ENCODE measurements around the gene GPHN.

GPHN gene

DNA sequence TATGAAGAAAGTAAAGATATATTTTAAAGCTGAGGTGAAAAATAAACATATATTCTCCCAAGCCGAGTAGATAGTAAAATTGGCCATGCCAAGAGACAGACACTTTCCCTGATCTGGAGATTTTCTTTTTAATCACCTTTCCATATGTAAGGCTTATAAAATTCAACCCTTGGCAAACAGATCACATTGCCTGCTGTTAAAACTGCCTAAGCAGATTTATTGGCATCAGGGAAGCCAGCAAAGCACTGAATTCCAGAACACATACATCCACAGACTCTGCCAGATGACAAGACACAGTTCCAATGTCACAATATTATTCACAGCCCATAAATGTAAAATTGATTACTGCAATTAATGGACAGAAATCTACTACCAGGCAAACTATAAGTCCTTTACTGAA, 603.1 kb downstream of the GPHN start:
- H3K9me3 ChIP-seq (ENCODE audit: low read depth, low read length), result peaks cover 3% of the 10 kb centered on the region; the same call in 1 of the 2 replicates
- DNase-seq (ENCODE audit: low read depth, low spot score), result no peak
- H3K4me3 ChIP-seq, result no peak overlapping the region
- TF ChIP-seq FOXP2 (optimal IDR thresholded peaks at IDR 0.05; ENCODE audit: control extremely low read depth, extremely low read length, insufficient read depth) (no peak), EZH2 (IDR thresholded peaks at IDR 0.05) (no peak), POLR2AphosphoS5 (IDR thresholded peaks at IDR 0.05; ENCODE audit: borderline replicate concordance, low read depth, low read length) (no peak)
- H3K9ac ChIP-seq (ENCODE audit: insufficient read length), result no peak overlapping the region
- H3K36me3 ChIP-seq (ENCODE audit: insufficient read depth, low read length), result no peaks in the 10 kb centered on the region
- H3K27ac ChIP-seq, result no peak overlapping the region

DNA sequence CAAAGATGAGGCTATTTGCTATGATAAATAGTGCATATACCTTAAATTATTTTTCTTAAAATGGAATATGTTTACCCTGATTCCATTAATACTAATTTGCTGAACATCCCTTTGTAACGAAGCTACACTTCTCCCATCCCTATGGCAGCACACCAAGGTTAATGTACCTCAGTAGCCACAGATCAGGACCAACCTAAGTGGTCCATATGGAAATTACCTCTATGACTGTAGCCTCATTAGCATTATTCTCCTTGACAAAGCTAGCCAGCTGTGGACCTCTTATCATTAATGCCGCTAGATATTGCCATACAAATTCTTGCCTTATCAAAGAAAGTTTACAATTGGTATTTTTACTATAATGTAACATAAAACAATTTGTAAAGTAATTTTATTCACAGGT, 604.4 kb downstream of the GPHN start:
- Histone ChIP-seq H3K9ac (ENCODE audit: insufficient read length) (no peak overlapping the region), H3K36me3 (ENCODE audit: insufficient read depth, low read length) (no peaks in the 10 kb centered on the region), H3K4me3 (no peak overlapping the region), H3K9me3 (ENCODE audit: low read depth, low read length) (no peaks in the 10 kb centered on the region), H3K27ac (no peak overlapping the region)
- no peak for DNase-seq (ENCODE audit: low read depth, low spot score)
- TF ChIP-seq EZH2 (IDR thresholded peaks at IDR 0.05) (no peak), POLR2AphosphoS5 (IDR thresholded peaks at IDR 0.05; ENCODE audit: borderline replicate concordance, low read depth, low read length) (no peak), FOXP2 (optimal IDR thresholded peaks at IDR 0.05; ENCODE audit: control extremely low read depth, extremely low read length, insufficient read depth) (no peak)

DNA sequence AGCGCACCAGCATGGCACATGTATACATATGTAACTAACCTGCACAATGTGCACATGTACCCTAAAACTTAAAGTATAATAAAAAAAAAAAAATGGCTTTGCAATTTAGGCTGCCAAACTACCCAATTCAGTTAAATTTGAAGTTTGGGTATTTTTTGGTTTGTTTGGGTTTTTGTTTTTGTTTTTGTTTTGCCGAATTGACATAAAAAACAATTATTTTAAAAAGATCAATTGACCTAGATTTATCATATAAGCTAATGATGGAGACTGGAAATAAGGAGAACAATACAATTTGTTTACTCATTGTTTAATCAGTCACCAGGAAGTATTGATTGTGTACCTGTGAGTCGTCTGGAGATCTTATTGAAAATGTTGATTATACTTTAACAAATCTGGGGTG, 619.2 kb downstream of the GPHN start:
- Histone ChIP-seq H3K9me3 (ENCODE audit: low read depth, low read length) (no peaks in the 10 kb centered on the region), H3K9ac (ENCODE audit: insufficient read length) (no peak overlapping the region), H3K4me3 (no peak overlapping the region), H3K36me3 (ENCODE audit: insufficient read depth, low read length) (peaks cover 7% of the 10 kb centered on the region), H3K27ac (no peak overlapping the region)
- DNase-seq (ENCODE audit: low read depth, low spot score), result no peak
- TF ChIP-seq POLR2AphosphoS5 (IDR thresholded peaks at IDR 0.05; ENCODE audit: borderline replicate concordance, low read depth, low read length), result no peak
- TF ChIP-seq FOXP2 (optimal IDR thresholded peaks at IDR 0.05; ENCODE audit: control extremely low read depth, extremely low read length, insufficient read depth), result no peak
- no peak for TF ChIP-seq EZH2 (IDR thresholded peaks at IDR 0.05)

DNA sequence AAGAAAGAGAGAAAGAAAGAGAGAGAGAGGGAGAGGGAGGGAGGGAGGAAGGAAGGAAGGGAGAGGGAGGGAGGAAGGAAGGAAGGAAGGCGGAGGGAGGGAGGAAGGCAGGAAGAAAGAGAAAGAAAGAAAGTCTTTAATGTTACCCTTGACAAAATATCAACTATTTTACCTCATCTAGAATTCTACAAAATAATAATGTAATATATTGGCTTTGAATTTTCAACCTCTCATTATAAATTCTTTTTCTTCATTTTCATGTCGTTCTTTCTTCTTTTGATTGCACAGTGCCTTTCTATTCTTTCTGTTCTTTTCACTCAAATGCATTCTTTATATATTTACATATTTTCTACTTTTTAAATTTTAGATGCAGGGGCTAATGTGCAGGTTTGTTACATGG, 621.8 kb downstream of the GPHN start:
- DNase-seq (ENCODE audit: low read depth, low spot score), result no peak
- H3K27ac ChIP-seq, result no peak overlapping the region
- TF ChIP-seq POLR2AphosphoS5 (IDR thresholded peaks at IDR 0.05; ENCODE audit: borderline replicate concordance, low read depth, low read length), result no peak
- no peak for TF ChIP-seq EZH2 (IDR thresholded peaks at IDR 0.05)
- no peak for TF ChIP-seq FOXP2 (optimal IDR thresholded peaks at IDR 0.05; ENCODE audit: control extremely low read depth, extremely low read length, insufficient read depth)
- no peaks in the 10 kb centered on the region for H3K9me3 ChIP-seq (ENCODE audit: low read depth, low read length)
- H3K9ac ChIP-seq (ENCODE audit: insufficient read length), result no peak overlapping the region
- H3K36me3 ChIP-seq (ENCODE audit: insufficient read depth, low read length), result peaks cover 7% of the 10 kb centered on the region
- H3K4me3 ChIP-seq, result no peak overlapping the region

DNA sequence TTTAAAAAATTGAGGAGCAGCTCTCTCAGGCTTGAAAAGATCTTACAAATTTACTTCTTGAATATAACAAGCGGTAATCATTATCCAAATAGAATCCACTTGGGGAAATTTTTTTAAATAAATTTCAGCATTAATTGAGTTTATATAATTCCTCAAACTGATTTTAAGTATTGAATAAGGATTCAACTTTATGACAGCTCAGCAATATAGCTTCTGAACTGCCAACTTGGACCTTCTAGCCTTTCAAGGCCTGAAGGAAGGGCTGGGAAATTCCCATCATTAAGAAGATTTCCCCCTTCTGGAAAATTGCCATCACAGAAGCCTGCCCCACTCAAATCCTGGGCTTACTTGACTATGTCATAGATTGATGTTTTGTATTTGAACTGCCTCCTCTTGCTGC, 623.7 kb downstream of the GPHN start:
- no peak overlapping the region for H3K4me3 ChIP-seq
- H3K9me3 ChIP-seq (ENCODE audit: low read depth, low read length), result no peaks in the 10 kb centered on the region
- H3K36me3 ChIP-seq (ENCODE audit: insufficient read depth, low read length), result peaks cover 7% of the 10 kb centered on the region
- TF ChIP-seq EZH2 (IDR thresholded peaks at IDR 0.05) (no peak), POLR2AphosphoS5 (IDR thresholded peaks at IDR 0.05; ENCODE audit: borderline replicate concordance, low read depth, low read length) (no peak), FOXP2 (optimal IDR thresholded peaks at IDR 0.05; ENCODE audit: control extremely low read depth, extremely low read length, insufficient read depth) (no peak)
- H3K27ac ChIP-seq, result no peak overlapping the region
- H3K9ac ChIP-seq (ENCODE audit: insufficient read length), result no peak overlapping the region
- DNase-seq (ENCODE audit: low read depth, low spot score), result no peak

DNA sequence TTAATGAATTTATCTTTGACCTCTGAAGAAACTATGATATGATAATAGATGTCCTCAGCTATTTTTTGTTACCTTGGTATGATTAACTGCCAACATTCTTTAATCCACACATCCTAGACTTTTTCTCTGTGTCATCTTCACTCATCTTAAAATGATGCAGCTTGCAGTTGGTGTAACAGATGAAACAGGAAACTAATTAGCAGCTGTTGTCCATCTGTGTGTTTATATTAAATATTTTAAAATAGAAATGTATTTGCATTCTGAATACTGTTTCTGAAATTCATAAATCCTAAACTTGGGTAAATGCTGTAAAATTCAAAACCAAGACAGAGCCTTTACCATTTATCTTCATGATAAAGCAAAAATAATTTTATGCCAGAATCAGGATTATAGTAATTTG, 625.2 kb downstream of the GPHN start:
- Histone ChIP-seq H3K36me3 (ENCODE audit: insufficient read depth, low read length) (peaks cover 7% of the 10 kb centered on the region), H3K9me3 (ENCODE audit: low read depth, low read length) (no peaks in the 10 kb centered on the region), H3K4me3 (no peak overlapping the region), H3K9ac (ENCODE audit: insufficient read length) (no peak overlapping the region), H3K27ac (no peak overlapping the region)
- TF ChIP-seq EZH2 (IDR thresholded peaks at IDR 0.05) (no peak), FOXP2 (optimal IDR thresholded peaks at IDR 0.05; ENCODE audit: control extremely low read depth, extremely low read length, insufficient read depth) (no peak), POLR2AphosphoS5 (IDR thresholded peaks at IDR 0.05; ENCODE audit: borderline replicate concordance, low read depth, low read length) (no peak)
- DNase-seq (ENCODE audit: low read depth, low spot score), result no peak

DNA sequence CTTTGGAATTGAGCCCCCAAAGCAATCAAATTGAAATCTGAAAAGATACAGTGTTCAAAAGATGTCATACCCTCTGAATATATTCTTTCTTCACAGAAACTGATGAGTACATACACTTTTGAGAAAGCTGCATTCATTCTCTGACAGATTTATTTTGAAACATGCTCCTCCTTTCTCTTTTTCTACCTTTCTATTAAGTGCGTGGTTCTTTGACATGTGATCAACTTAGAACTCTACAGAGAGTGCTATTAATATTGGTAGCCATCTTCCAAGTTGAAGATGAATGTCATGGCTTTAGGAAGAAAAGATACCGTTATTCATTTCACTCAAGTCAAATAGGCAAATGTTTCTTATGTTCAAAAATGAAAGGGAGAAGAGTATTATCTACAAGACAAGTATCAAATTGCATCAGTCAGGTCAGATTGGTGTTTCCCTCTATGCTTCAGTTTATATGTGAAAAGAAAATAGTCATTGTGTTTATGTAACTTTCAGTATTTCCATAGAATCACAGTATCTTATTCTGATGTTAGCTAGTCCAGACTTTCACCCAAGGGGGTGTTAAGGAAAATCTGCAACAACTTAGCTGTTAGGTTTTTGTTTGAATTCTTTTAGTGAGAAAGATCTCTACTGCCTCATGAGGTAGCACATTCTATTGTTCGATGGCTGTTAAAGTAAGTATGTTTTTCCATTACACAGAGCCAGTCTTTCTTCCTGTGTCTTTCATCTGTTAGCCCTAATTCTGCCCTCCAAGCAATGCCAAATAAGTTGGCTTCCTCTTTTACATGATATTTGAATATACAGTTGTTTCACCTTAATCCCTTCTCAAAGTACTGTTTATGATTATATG, 625.9 kb downstream of the GPHN start:
- Histone ChIP-seq H3K36me3 (ENCODE audit: insufficient read depth, low read length) (peaks cover 7% of the 10 kb centered on the region), H3K9me3 (ENCODE audit: low read depth, low read length) (no peaks in the 10 kb centered on the region), H3K27ac (no peak overlapping the region), H3K9ac (ENCODE audit: insufficient read length) (no peak overlapping the region), H3K4me3 (no peak overlapping the region)
- TF ChIP-seq POLR2AphosphoS5 (IDR thresholded peaks at IDR 0.05; ENCODE audit: borderline replicate concordance, low read depth, low read length) (no peak), FOXP2 (optimal IDR thresholded peaks at IDR 0.05; ENCODE audit: control extremely low read depth, extremely low read length, insufficient read depth) (no peak), EZH2 (IDR thresholded peaks at IDR 0.05) (no peak)
- DNase-seq (ENCODE audit: low read depth, low spot score), result no peak

DNA sequence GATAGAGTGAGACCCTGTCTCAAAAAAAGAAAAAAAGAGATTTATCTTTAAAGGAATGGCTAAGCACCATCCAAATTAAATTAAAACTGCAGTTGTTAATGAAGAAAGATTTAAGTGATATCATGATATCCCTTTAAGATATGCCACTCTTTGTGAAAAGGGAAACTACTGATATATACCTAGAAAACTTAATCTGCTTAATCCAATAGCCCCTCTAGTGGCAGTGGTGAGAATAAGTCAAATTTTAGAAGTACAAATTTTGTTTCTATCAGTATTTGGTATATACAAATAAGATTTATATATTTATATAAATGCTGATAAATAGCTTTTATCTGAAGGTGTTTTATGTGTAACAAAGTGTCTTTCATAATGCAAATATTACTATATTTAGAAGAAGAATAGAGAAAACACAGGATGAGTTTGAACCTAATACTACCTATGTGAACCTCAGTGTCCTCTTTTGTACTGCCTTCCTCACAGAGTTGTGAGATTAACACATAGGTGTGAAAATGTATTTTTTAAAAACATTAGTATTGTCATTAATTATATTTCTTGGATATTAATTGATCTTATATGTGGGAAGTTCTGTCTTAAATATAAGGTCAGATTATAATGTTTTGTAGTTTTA, 629.9 kb downstream of the GPHN start:
- Histone ChIP-seq H3K4me3 (no peak overlapping the region), H3K27ac (no peak overlapping the region), H3K9me3 (ENCODE audit: low read depth, low read length) (no peaks in the 10 kb centered on the region), H3K9ac (ENCODE audit: insufficient read length) (no peak overlapping the region), H3K36me3 (ENCODE audit: insufficient read depth, low read length) (no peaks in the 10 kb centered on the region)
- DNase-seq (ENCODE audit: low read depth, low spot score), result no peak
- no peak for TF ChIP-seq POLR2AphosphoS5 (IDR thresholded peaks at IDR 0.05; ENCODE audit: borderline replicate concordance, low read depth, low read length)
